Activated naive CD4-positive, alpha-beta T cell treated with anti-CD3 and anti-CD28 coated beads for 36 hours (primary cell): ENCODE results near the gene SIK2. TPM values are rescaled to one million over a fixed set of nuclear protein-coding genes. Genes with fewer than 3 reads are reported as not detected.

Experiments
- CTCF ChIA-PET: fragments of 350-600 bp; sonication (Branson Sonifier 250); formaldehyde crosslinking; loops from one replicate; lab custom pipeline; 2021; ENCODE audit warnings: antibody characterized with exemption; lab: Charles Lee
- DNase-seq: peaks from one replicate; pipeline ENCODE4 v3.0.0-alpha.2; 2020
- H3K27ac Mint-ChIP-seq: one replicate; pipeline ENCODE4 v1.8.0; 2021; ENCODE audit warnings: mild to moderate bottlenecking, mixed read lengths
- H3K27me3 Mint-ChIP-seq: one replicate; pipeline ENCODE4 v1.8.0; 2021; ENCODE audit warnings: low read depth, mixed read lengths
- H3K36me3 Mint-ChIP-seq: one replicate; pipeline ENCODE4 v1.8.0; 2021; ENCODE audit warnings: low read depth, mixed read lengths
- H3K4me1 Mint-ChIP-seq: one replicate; pipeline ENCODE4 v1.8.0; 2021; ENCODE audit warnings: low read depth, mixed read lengths
- H3K4me3 Mint-ChIP-seq: one replicate; pipeline ENCODE4 v1.8.0; 2021; ENCODE audit warnings: mild to moderate bottlenecking, moderate library complexity, mixed read lengths
- H3K9me3 Mint-ChIP-seq: one replicate; pipeline ENCODE4 v1.8.0; 2021; ENCODE audit warnings: mixed read lengths
- intact Hi-C: fragments of 100-400 bp; cut with micrococcal nuclease; formaldehyde crosslinking; loops from one replicate; pipeline ENCODE4 v1.15.1; 2023
- total RNA-seq, 2 experiments: library from RNA; stranded (reverse); gene quantifications; one replicate each; pipeline ENCODE4 v1.2.3, GENCODE V29; 2021

The SIK2 gene
- total RNA-seq, 2 experiments from 2014 or later = 3.5 to 3.8 TPM

DNA sequence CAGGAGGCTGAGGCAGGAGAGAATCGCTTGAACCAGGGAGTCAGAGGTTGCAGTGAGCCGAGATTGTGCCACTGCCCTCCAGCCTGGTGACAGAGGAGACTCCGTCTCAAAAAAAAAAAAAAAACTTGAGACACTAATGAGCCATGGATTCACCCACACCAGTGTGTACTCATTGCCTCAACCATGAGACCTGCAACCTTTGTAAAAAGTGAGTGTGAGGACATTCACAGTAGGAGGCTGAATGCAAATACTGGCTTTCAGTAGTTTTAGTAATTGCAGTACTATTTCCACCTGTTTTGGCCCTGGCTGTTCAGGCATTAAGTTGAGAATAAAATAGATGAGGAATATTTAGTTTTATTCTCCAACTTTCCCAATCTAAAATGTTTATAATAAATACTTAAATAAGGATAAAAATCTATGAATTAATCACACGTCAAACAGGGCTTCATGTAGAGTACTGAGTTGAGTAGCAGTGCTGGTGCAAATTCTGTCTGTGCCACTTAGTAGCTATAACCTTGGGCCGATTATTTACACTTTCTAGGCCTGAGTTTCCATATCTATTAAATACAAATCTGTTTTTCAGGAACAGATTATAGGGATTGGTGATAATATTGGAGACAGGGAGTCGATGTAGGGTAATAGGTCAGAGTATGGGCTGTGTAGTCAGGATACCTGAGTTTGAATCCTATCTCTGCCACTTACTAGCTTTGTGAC lies 91.1 kb downstream of the SIK2 start:
- Mint-ChIP-seq H3K36me3 (peaks cover 6% of the 10 kb centered on the region), H3K4me3 (no peak overlapping the region), H3K27ac (no peak overlapping the region), H3K4me1 (peaks cover under 1% of the 10 kb centered on the region), H3K9me3 (no peaks in the 10 kb centered on the region), H3K27me3 (no peaks in the 10 kb centered on the region)
- DNase-seq = no peak
- intact Hi-C loops = no loop called here
- CTCF ChIA-PET = interaction anchor here (0.7 to 1.6 kb wide), 2 partner anchors 30 to 1207 kb away, joined by 3 to 4 read pairs; no protein-coding TSS in a partner anchor

- no peak overlapping the region for H3K27ac Mint-ChIP-seq
- no peak overlapping the region for H3K4me3 Mint-ChIP-seq
- H3K9me3 Mint-ChIP-seq = no peaks in the 10 kb centered on the region
- DNase-seq = no peak
- peaks cover 2% of the 10 kb centered on the region for H3K36me3 Mint-ChIP-seq
- no peaks in the 10 kb centered on the region for H3K27me3 Mint-ChIP-seq
- H3K4me1 Mint-ChIP-seq = peaks cover 3% of the 10 kb centered on the region
- intact Hi-C loops = no loop called here
- CTCF ChIA-PET = interaction anchor here (0.8 to 1.6 kb wide), 5 partner anchors 10 to 82 kb away, joined by 3 read pairs; no protein-coding TSS in a partner anchor
Observed at GRCh38 chr11:111694851-111695250, 92.6 kb downstream of the SIK2 start.

GRCh38 chr11:111696556-111696955 lies 94.3 kb downstream of the SIK2 start:
- Mint-ChIP-seq H3K9me3 (no peaks in the 10 kb centered on the region), H3K4me3 (no peak overlapping the region), H3K27me3 (no peaks in the 10 kb centered on the region), H3K36me3 (no peaks in the 10 kb centered on the region), H3K4me1 (peaks cover 3% of the 10 kb centered on the region), H3K27ac (no peak overlapping the region)
- intact Hi-C loops = no loop called here
- no peak for DNase-seq
- CTCF ChIA-PET = interaction anchor here (1.1 kb wide), 1 partner anchor 92 kb away, joined by 3 read pairs; no protein-coding TSS in a partner anchor

DNA sequence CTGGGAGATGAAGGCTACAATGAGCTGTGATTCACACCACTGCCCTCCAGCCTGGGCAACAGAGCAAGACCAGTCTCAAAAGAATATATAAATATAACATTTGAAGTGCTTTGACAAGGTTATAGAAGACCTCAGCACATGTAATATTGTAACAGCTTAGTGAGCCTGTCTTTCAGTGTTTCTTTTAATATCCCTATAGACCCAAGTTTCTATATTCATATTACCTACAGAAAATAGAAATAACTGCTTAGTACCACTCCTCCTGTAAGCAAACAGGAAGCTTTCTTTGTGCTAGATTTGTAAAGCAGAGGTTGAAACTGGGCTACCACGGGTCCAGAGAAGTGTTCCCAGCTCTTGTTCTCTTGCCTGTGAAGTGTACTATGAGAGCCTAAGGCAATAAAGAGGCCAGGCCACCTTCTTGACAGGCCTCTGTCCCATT lies 95.7 kb downstream of the SIK2 start:
- Mint-ChIP-seq H3K4me3 (no peak overlapping the region), H3K27ac (no peak overlapping the region), H3K36me3 (peaks cover 1% of the 10 kb centered on the region), H3K27me3 (no peaks in the 10 kb centered on the region), H3K9me3 (no peaks in the 10 kb centered on the region), H3K4me1 (peaks cover 3% of the 10 kb centered on the region)
- CTCF ChIA-PET = interaction anchor here (0.7 to 1.1 kb wide), 3 partner anchors 13 to 1086 kb away, joined by 3 to 4 read pairs (median 4); no protein-coding TSS in a partner anchor
- no peak for DNase-seq
- intact Hi-C loops = no loop called here

DNA sequence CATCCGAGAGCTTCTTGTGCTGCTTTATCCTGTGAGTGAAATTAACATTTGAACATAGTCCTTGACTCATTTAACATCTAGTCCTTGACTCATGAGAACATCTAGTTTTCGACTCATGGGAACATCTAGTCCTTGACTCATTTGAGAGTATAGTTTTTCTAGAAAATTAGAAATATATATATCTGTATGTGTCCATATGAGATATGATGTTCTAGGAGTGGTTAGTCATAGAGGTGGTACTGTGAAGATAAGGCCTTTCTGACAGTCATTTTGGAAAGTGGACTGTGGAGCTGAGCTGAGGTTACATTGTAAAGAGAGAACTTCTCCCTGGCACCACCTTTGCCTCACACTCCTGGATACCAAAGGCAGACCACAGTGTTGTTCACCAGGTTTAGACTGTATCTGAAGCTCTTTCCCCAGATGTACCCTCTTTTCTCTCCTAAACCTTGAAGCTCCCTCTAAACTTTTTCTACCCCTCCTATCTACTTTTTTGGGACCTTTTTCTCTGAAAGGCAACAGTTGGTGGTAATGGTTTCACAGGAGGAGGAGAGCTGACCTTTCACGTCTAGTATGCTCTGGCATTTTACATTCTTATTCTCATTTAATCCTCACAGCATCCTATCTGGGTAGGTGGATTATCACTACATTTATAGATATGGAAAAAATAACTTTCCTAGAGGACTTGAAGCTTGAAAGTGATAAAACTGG lies 96.8 kb downstream of the SIK2 start:
- CTCF ChIA-PET = interaction anchor here (0.6 to 1.6 kb wide), 5 partner anchors 70 to 322 kb away, joined by 3 to 7 read pairs (median 3); no protein-coding TSS in a partner anchor
- peaks cover 1% of the 10 kb centered on the region for H3K36me3 Mint-ChIP-seq
- peaks cover 3% of the 10 kb centered on the region for H3K4me1 Mint-ChIP-seq
- no peak overlapping the region for H3K27ac Mint-ChIP-seq
- intact Hi-C loops = no loop called here
- no peaks in the 10 kb centered on the region for H3K9me3 Mint-ChIP-seq
- no peaks in the 10 kb centered on the region for H3K27me3 Mint-ChIP-seq
- no peak overlapping the region for H3K4me3 Mint-ChIP-seq
- peak; percentile 17 for DNase-seq

- H3K4me1 Mint-ChIP-seq = peaks cover 3% of the 10 kb centered on the region
- DNase-seq = no peak
- CTCF ChIA-PET = interaction anchor here (0.6 to 1.6 kb wide), 4 partner anchors 69 to 321 kb away, joined by 3 to 7 read pairs (median 3); no protein-coding TSS in a partner anchor
- H3K27ac Mint-ChIP-seq = no peak overlapping the region
- no peaks in the 10 kb centered on the region for H3K9me3 Mint-ChIP-seq
- no peaks in the 10 kb centered on the region for H3K27me3 Mint-ChIP-seq
- peaks cover 1% of the 10 kb centered on the region for H3K36me3 Mint-ChIP-seq
- no peak overlapping the region for H3K4me3 Mint-ChIP-seq
- intact Hi-C loops = no loop called here
Observed at GRCh38 chr11:111699579-111700156, 97.4 kb downstream of the SIK2 start.

DNA sequence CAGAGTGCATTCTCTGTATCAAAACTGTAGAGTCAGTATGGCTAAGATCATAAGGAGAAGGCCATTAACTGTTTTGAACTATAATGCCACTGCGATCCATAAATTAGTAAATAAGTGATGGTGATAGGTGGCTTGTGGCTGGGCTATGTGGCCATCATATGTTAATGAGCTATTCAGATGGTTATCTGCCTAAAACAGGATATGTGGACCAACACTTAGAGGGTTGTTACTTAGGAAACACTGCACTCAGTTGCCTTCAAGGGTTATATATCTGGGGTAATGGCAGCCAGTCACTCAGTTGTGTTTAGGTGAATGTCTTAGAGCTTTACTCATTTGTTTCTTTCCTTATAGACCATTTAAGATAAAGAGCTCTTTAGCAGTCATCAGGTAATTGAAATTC lies 97.9 kb downstream of the SIK2 start:
- no peaks in the 10 kb centered on the region for H3K27me3 Mint-ChIP-seq
- H3K4me1 Mint-ChIP-seq = peaks cover 3% of the 10 kb centered on the region
- no peak for DNase-seq
- no peak overlapping the region for H3K27ac Mint-ChIP-seq
- H3K4me3 Mint-ChIP-seq = no peak overlapping the region
- CTCF ChIA-PET = interaction anchor here (1.1 to 1.6 kb wide), 2 partner anchors 77 to 113 kb away, joined by 3 to 7 read pairs; no protein-coding TSS in a partner anchor
- intact Hi-C loops = no loop called here
- no peaks in the 10 kb centered on the region for H3K9me3 Mint-ChIP-seq
- peaks cover 5% of the 10 kb centered on the region for H3K36me3 Mint-ChIP-seq

DNA sequence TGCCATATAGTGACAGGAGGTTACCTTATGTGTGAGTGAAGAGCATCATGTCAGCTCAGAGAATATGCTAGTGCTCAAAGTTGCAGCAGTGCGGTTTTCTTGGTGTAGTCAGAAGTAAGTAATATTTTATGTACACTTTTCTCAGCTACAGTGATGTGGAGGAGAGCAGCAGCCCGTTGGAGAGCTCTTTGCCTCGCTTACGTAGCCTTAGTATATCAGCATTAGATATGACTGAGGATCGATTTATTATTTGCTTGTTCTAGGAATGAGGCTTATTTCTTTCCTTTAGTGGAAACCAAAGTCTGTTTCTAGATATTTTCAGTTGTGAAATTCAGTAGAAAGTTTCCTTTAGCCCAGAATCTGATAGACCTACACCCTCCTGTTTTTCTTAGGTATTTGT lies 100.4 kb downstream of the SIK2 start:
- H3K36me3 Mint-ChIP-seq = peaks cover 11% of the 10 kb centered on the region
- H3K27ac Mint-ChIP-seq = no peak overlapping the region
- H3K4me3 Mint-ChIP-seq = no peak overlapping the region
- CTCF ChIA-PET = interaction anchor here (0.8 kb wide), 1 partner anchor 138 kb away, joined by 3 read pairs; no protein-coding TSS in a partner anchor
- no peak for DNase-seq
- peaks cover 3% of the 10 kb centered on the region for H3K4me1 Mint-ChIP-seq
- no peaks in the 10 kb centered on the region for H3K27me3 Mint-ChIP-seq
- H3K9me3 Mint-ChIP-seq = no peaks in the 10 kb centered on the region
- intact Hi-C loops = no loop called here

GRCh38 chr11:111703576-111703975 lies 101.3 kb downstream of the SIK2 start:
- DNase-seq = no peak
- H3K27me3 Mint-ChIP-seq = no peaks in the 10 kb centered on the region
- peaks cover 11% of the 10 kb centered on the region for H3K36me3 Mint-ChIP-seq
- intact Hi-C loops = no loop called here
- no peaks in the 10 kb centered on the region for H3K9me3 Mint-ChIP-seq
- peaks cover 1% of the 10 kb centered on the region for H3K4me1 Mint-ChIP-seq
- H3K27ac Mint-ChIP-seq = no peak overlapping the region
- H3K4me3 Mint-ChIP-seq = no peak overlapping the region
- CTCF ChIA-PET = interaction anchor here (0.8 kb wide), 1 partner anchor 139 kb away, joined by 3 read pairs; no protein-coding TSS in a partner anchor

DNA sequence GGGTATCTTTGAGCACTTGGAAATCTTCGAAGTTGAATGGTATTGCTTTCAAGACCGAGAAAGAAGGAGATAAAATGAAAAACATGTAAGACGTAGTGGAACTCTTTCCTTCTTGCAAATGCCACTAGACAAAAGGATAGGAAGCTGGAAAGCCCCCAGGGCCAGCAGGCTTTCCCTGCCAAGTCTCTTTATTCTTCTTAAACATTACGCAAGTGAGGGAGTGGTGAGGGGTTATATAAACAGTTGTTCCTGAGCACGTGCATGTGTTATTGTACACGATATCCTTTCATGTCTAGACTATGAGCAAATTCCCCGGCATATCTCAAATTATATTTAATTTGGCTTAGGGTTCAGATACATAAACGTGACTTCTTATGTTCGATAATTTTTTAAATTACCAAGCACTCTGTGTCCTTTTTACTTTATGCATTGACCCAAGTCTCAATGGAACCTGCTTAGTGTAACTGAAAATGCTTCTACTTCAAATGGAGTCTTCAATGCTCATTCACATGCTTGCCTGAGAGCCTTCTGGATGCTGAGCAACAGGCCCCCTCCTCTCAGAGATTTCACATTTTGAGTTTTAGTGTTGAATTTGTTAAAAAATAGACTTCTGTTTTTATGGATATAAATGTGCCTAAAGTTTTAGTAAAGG lies 104.9 kb downstream of the SIK2 start:
- intact Hi-C loops = no loop called here
- H3K9me3 Mint-ChIP-seq = no peaks in the 10 kb centered on the region
- H3K4me3 Mint-ChIP-seq = no peak overlapping the region
- peaks cover 11% of the 10 kb centered on the region for H3K36me3 Mint-ChIP-seq
- no peak for DNase-seq
- CTCF ChIA-PET = no interaction called here
- H3K27ac Mint-ChIP-seq = no peak overlapping the region
- H3K27me3 Mint-ChIP-seq = no peaks in the 10 kb centered on the region
- H3K4me1 Mint-ChIP-seq = no peaks in the 10 kb centered on the region

GRCh38 chr11:111707691-111708067 lies 105.4 kb downstream of the SIK2 start:
- CTCF ChIA-PET = no interaction called here

GRCh38 chr11:111714522-111714921 lies 112.3 kb downstream of the SIK2 start:
- Mint-ChIP-seq H3K4me3 (no peak overlapping the region), H3K27ac (no peak overlapping the region), H3K4me1 (no peaks in the 10 kb centered on the region), H3K27me3 (no peaks in the 10 kb centered on the region), H3K9me3 (no peaks in the 10 kb centered on the region), H3K36me3 (peaks cover 14% of the 10 kb centered on the region)
- no peak for DNase-seq
- intact Hi-C loops = no loop called here
- CTCF ChIA-PET = no interaction called here

More at GRCh38 chr11:111707691-111708067, 105.4 kb downstream of the SIK2 start:
- intact Hi-C loops = no loop called here
- H3K4me1 Mint-ChIP-seq = no peaks in the 10 kb centered on the region
- no peaks in the 10 kb centered on the region for H3K27me3 Mint-ChIP-seq
- H3K36me3 Mint-ChIP-seq = peaks cover 12% of the 10 kb centered on the region
- no peak overlapping the region for H3K4me3 Mint-ChIP-seq
- no peaks in the 10 kb centered on the region for H3K9me3 Mint-ChIP-seq
- no peak overlapping the region for H3K27ac Mint-ChIP-seq
- DNase-seq = no peak
